Mucosa of rectum (tissue), 2 donors: ENCODE results near the gene USP6.
A peak's percentile ranks its signal among the peaks of the same experiment; 100 is the strongest.
"Not testable (repeated sequence)": the region's sequence is repeated elsewhere in the genome, so short reads cannot be mapped to it uniquely, and the experiment has no call there.

Experiments used
- H3K27ac ChIP-seq, 2 donors: one replicate each; pipeline ENCODE4 v1.7.0; 2013; ENCODE audit warnings: inconsistent platforms in 2 of 2, low read depth in 2 of 2, low read length in 2 of 2
- H3K27me3 ChIP-seq, 2 donors: one replicate each; pipeline ENCODE4 v1.7.0; 2013; ENCODE audit warnings: low read length in 2 of 2; ENCODE audit not compliant: control insufficient read depth in 2 of 2, insufficient read depth in 2 of 2
- H3K36me3 ChIP-seq, 2 donors: one replicate each; pipeline ENCODE4 v1.7.0; 2013; ENCODE audit warnings: low read length in 2 of 2; ENCODE audit not compliant: control insufficient read depth in 2 of 2, insufficient read depth in 2 of 2
- H3K4me1 ChIP-seq, 2 donors: one replicate each; pipeline ENCODE4 v1.7.0; 2013; ENCODE audit warnings: low read length in 2 of 2, mild to moderate bottlenecking in 1 of 2; ENCODE audit not compliant: control insufficient read depth in 2 of 2, insufficient read depth in 2 of 2
- H3K4me3 ChIP-seq, 2 donors: one replicate each; pipeline ENCODE4 v1.7.0; 2013; ENCODE audit warnings: low read length in 2 of 2
- H3K9ac ChIP-seq, 2 donors: one replicate each; pipeline ENCODE4 v1.7.0; 2013; ENCODE audit warnings: low read length in 2 of 2, low read depth in 1 of 2, mild to moderate bottlenecking in 1 of 2
- H3K9me3 ChIP-seq, 2 donors: one replicate each; pipeline ENCODE4 v1.7.0; 2013; ENCODE audit warnings: low read length in 2 of 2; ENCODE audit not compliant: control insufficient read depth in 2 of 2
- donor health status: healthy.
- donor health status: Normal muscosa, but diverticular disease.

Gene USP6

DNA sequence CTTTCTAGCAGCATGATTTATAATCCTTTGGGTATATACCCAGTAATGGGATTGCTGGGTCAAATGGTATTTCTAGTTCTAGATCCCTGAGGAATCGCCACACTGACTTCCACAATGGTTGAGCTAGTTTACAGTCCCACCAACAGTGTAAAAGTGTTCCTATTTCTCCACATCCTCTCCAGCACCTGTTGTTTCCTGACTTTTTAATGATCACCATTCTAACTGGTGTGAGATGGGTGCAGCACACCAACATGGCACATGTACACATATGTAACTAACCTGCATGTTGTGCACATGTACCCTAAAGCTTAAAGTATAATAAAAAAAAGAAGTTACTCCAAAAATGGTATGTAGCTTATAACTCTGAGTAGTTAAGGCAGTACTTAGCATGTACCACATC is 44.9 kb downstream of the USP6 start:
- H3K4me1 ChIP-seq, H3K27me3 ChIP-seq, H3K27ac ChIP-seq: not testable (repeated sequence)

DNA sequence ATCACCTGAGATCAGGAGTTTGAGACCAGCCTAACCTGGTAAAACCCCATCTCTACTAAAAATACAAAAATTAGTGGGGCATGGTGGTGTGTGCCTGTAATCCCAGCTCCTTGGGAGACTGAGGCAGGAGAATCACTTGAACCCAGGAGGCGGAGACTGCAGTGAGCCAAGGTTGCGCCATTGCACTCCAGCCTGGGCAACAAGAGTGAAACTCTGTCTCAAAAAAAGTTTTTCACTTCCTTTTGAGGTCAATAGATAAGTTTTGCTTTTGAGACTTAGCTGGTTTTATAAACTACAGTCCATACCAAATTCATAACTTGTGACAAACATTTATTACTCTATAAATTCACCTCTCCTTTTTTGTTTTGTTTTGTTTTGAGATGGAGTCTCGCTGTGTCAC is 46.0 kb downstream of the USP6 start:
- H3K27ac ChIP-seq, H3K4me1 ChIP-seq, H3K27me3 ChIP-seq, H3K4me3 ChIP-seq, H3K36me3 ChIP-seq, H3K9ac ChIP-seq, H3K9me3 ChIP-seq: not testable (repeated sequence)

More for the DNA sequence above, 44.9 kb downstream of the USP6 start:
- H3K36me3 ChIP-seq, H3K4me3 ChIP-seq, H3K9me3 ChIP-seq, H3K9ac ChIP-seq: not testable (repeated sequence)

DNA sequence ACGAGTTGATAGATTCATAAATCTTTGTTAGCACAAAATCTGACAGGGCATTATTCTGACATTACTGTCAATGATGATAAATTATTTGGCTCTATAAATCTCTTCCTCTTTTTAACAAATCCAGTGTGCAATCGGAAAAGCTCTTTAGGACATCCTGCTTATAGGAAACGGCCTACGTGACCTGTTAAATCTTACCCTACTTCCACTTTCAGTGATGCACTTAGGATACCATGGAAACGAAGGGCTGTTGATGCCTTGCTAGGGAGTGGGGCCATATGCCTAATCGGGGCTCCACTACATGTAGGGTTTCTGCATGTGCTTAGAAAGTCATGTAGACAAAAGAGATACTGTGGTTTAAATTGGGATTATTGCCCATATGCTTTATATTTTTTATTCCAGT is 48.6 kb downstream of the USP6 start:
- Histone ChIP-seq H3K27me3 (no peaks in the 10 kb centered on the region), H3K36me3 (no peaks in the 10 kb centered on the region), H3K4me3 (no peak overlapping the region), H3K4me1 (peaks cover 0 to 3% of the 10 kb centered on the region in 2 donors), H3K27ac (no peak overlapping the region), H3K9ac (no peak overlapping the region), H3K9me3 (no peaks in the 10 kb centered on the region)

DNA sequence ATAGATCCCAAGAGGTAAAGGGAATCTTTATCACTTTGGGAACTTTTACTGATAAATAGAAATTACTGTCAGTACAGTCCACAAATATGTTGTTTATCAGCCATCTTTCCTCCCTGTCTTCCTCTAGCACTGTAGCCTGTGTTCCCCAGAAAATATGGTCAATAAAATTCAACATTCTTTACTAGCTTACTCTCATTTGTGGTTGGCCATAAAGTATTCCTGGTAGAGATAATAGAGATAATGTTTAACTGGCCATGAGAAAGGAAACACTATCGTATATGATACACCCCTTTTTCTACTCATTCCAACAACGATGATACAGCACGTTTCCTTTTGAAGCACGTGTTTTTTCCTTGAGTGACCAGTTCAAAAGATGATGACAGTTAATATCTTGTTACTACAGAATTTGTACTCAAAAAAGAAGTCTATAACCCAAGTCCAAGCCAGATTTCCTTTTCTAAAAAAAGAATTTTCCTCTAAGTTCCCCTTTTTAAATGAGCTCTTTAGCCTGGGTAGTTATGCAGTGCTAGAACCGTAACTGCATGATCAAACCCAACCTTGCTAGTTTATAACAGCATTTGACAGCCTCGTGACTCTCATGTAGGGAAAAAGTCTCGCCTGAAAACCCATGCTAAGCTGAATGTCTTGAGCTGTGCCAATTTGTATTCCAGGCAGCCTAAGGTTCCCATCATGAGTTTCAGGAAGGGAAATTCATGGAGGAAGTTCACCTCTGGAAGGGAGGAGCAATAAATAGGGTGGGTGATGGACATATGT is 50.1 kb downstream of the USP6 start:
- not testable (repeated sequence) for H3K9ac ChIP-seq, H3K4me1 ChIP-seq, H3K4me3 ChIP-seq, H3K36me3 ChIP-seq, H3K9me3 ChIP-seq, H3K27me3 ChIP-seq
- peak overlapping the region in 1 of 2 donors; percentile 29 for H3K27ac ChIP-seq

DNA sequence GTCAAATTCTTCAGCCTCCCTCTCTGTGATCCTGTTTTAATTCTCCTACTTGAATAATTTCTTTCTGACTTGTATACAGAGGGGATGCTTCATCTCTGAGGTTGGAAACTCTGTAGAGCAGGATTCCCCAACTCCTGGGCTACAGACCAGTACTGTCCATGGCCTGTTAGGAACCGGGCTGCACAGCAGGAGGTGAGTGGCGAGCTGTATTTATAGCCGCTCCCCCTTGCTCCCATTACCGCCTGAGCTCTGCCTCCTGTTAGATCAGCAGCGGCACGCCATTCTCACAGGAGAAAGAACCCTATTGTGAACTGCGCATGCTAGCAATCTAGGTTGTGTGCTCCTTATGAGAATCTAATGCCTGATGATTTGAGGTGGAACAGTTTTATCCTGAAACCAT is 59.2 kb downstream of the USP6 start:
- H3K9me3 ChIP-seq, result peaks cover 10 to 18% of the 10 kb centered on the region in 2 donors

DNA sequence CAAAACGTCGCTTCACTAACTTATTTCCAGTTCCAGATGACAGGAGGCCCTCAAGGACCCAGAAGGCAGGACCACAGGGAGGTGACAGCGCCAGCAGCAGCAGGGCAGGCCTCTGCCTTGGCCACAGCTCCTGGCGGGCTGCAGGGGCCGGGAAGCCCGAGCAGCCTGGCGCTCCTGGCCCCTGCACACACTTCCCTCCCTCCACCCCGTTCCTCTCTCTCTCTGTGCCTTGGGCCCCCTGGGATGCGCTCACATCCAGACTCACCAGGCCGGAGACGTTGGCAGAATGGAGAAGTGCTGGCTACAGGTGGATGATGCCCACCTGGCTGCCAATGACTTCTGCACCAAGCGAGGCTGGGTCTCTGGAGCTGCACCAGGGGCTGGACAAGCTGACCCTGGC is 63.2 kb downstream of the USP6 start:
- Histone ChIP-seq H3K4me1 (no peaks in the 10 kb centered on the region), H3K27me3 (no peaks in the 10 kb centered on the region), H3K9me3 (peaks cover 38 to 54% of the 10 kb centered on the region in 2 donors), H3K9ac (no peak overlapping the region), H3K27ac (no peak overlapping the region), H3K4me3 (no peak overlapping the region), H3K36me3 (peaks cover 0 to 7% of the 10 kb centered on the region in 2 donors)

More for the DNA sequence above, 59.2 kb downstream of the USP6 start:
- H3K27ac ChIP-seq, H3K9ac ChIP-seq, H3K36me3 ChIP-seq, H3K27me3 ChIP-seq, H3K4me3 ChIP-seq, H3K4me1 ChIP-seq: not testable (repeated sequence)

DNA sequence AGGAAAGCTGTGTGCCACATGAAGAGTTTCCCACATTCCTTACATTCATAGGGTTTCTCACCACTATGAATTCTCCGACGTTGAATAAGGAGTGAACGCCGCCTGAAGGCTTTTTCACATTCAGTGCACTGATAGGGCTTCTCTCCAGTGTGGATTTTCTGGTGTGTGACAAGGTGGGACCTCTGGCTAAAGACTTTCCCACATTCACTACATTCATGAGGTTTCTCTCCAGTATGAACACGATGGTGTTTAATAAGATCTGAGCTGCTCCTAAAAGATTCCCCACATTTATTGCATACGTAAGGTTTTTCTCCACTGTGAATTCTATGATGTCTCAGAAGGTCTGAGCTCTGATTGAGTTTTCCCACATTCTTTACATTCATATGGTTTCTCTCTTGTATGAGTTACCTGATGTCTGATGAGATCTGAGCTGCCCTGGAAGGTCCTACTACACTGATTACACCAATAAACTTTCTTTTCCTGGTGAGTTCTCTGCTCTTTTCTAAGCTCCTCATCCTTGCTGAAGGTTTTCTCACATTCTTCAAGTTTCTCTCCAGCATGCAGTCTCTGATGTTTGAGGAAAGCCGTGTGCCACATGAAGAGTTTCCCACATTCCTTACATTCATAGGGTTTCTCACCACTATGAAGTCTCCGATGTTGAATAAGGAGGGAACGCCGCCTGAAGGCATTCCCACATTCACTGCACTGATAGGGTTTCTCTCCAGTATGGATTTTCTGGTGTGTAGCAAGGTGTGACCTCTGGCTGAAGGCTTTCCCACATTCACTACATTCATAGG is 65.9 kb downstream of the USP6 start:
- Histone ChIP-seq H3K9me3 (peaks cover 46 to 60% of the 10 kb centered on the region in 2 donors), H3K4me3 (peak overlapping the region; percentile 4 to 26), H3K27ac (no peak overlapping the region), H3K4me1 (no peaks in the 10 kb centered on the region), H3K27me3 (no peaks in the 10 kb centered on the region), H3K36me3 (peaks cover 0 to 5% of the 10 kb centered on the region in 2 donors), H3K9ac (no peak overlapping the region)

DNA sequence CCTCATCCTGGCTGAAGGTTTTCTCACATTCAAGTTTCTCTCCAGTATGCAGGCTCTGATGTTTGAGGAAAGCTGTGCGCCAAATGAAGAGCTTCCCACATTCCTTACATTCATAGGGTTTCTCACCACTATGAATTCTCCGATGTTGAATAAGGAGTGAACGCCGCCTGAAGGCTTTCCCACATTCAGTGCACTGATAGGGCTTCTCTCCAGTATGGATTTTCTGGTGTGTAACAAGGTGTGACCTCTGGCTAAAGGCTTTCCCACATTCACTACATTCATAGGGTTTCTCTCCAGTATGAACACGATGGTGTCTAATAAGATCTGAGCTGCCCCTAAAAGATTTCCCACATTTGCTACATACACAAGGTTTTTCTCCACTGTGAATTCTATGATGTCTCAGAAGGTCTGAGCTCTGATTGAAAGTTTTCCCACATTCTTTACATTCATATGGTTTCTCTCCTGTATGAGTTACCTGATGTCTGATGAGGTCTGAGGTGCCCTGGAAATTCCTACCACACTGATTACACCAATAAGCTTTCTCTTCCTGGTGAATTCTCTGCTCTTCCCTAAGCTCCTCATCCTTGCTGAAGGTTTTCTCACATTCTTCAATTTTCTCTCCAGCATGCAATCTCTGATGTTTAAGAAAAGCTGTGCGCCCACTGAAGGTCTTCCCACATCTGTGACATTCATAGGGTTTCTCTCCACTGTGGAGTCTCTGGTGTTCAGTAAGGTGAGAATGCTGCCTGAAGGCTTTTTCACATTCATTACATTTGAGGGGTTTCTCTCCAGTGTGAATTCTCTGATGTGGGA is 67.0 kb downstream of the USP6 start:
- no peaks in the 10 kb centered on the region for H3K4me1 ChIP-seq
- H3K27me3 ChIP-seq, result no peaks in the 10 kb centered on the region
- peak overlapping the region; percentile 5 to 19 for H3K4me3 ChIP-seq
- peaks cover 46 to 60% of the 10 kb centered on the region in 2 donors for H3K9me3 ChIP-seq
- no peak overlapping the region for H3K27ac ChIP-seq
- H3K9ac ChIP-seq, result no peak overlapping the region
- H3K36me3 ChIP-seq, result peaks cover 0 to 9% of the 10 kb centered on the region in 2 donors

DNA sequence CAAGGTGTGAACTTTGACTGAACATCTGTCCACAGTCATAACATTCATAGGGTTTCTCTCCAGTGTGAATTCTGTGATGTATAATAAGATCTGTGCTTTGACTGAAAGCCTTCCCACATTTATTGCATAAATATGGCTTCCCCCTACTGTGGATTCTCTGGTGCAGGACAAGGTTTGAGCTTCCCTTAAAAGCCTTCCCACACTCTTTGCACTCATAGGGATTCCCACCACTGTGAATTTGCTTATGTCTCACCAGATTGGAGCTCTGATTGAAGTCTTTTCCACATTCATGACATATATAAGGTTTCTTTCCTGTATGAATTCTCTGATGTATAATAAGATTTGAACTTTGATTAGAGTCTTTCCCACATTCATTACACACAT is 67.6 kb downstream of the USP6 start:
- Histone ChIP-seq H3K36me3 (peaks cover 0 to 10% of the 10 kb centered on the region in 2 donors), H3K4me3 (peak overlapping the region; percentile 3 to 19), H3K9ac (no peak overlapping the region), H3K27me3 (no peaks in the 10 kb centered on the region), H3K9me3 (peaks cover 46 to 59% of the 10 kb centered on the region in 2 donors), H3K4me1 (no peaks in the 10 kb centered on the region), H3K27ac (no peak overlapping the region)

DNA sequence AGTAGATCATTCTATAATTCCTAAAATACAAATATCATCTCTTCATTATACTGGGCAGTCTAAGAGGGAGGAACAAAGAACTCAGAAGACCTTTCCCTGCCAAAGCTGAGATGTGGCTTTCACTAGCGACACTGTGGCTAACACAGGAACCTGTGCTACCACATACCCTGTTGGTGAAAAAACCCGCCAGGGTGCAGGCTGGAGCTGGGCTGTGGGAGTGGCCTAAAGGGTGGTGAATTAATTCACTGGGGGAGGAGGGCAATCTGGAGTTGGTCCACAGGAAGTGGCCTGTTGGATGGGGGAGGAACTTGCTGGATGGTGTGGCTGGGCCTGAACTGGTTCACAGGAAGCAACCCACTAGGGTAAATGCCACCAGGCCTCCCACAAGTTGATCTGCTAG is 68.5 kb downstream of the USP6 start:
- Histone ChIP-seq H3K4me3 (no peak overlapping the region), H3K9ac (no peak overlapping the region), H3K9me3 (peaks cover 41 to 54% of the 10 kb centered on the region in 2 donors), H3K27ac (no peak overlapping the region), H3K4me1 (no peaks in the 10 kb centered on the region), H3K36me3 (peaks cover 0 to 10% of the 10 kb centered on the region in 2 donors), H3K27me3 (no peaks in the 10 kb centered on the region)
